ENCODE measurements around the gene NYAP2.

DNA sequence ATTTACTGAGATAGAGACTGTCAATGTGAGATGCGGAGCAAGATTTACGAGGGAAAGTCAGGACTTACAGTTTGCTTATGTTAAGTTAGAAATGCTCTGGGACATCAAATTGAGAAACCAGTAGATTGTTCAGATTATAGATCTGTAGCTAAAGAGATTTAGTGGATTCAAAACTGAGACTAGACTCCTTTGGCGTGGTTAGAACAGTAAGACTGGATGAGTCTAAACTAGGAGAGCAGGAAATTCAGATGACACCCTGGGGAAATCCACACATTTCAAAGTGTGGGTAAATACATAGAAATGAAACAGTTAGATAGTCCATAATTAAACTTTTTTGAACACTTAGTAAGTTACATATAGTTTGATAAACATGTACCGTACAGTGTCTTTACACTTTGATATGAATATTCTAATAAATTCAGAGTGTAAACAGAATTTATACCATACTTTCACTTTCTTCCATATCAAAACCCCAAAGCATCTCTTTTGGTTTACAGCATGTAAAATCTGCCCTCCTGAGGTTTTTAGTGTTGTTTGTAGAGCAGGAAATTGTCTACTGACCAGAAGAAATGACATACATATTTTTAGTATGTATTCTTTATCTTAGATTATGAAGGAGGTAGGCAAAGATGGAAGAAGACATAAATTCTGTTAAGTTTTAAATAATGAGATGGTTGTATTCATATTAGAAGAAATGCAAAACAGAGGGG is 231.5 kb downstream of the NYAP2 start:
- TF ChIP-seq, protein P1, sequence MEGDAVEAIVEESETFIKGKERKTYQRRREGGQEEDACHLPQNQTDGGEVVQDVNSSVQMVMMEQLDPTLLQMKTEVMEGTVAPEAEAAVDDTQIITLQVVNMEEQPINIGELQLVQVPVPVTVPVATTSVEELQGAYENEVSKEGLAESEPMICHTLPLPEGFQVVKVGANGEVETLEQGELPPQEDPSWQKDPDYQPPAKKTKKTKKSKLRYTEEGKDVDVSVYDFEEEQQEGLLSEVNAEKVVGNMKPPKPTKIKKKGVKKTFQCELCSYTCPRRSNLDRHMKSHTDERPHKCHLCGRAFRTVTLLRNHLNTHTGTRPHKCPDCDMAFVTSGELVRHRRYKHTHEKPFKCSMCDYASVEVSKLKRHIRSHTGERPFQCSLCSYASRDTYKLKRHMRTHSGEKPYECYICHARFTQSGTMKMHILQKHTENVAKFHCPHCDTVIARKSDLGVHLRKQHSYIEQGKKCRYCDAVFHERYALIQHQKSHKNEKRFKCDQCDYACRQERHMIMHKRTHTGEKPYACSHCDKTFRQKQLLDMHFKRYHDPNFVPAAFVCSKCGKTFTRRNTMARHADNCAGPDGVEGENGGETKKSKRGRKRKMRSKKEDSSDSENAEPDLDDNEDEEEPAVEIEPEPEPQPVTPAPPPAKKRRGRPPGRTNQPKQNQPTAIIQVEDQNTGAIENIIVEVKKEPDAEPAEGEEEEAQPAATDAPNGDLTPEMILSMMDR (IDR thresholded peaks at IDR 0.05): no peak
- TF ChIP-seq POLR2AphosphoS5 (IDR thresholded peaks at IDR 0.05): no peak

All from transverse colon (tissue), 4 donors.